ENCODE data around the gene CHAD. TPM values are rescaled to one million over a fixed set of nuclear protein-coding genes. Genes with fewer than 3 reads are reported as not detected.
"Not testable (repeated sequence)": the region's sequence is repeated elsewhere in the genome, so short reads cannot be mapped to it uniquely, and the experiment has no call there.

The CHAD gene
- polyA plus RNA-seq, 1 donor = 4.0 TPM

- no peak for DNase-seq (ENCODE audit: low read depth)
Measured at GRCh38 chr17:50426814-50427787, 41.6 kb downstream of the CHAD start.

GRCh38 chr17:50426472-50426782 is 42.3 kb downstream of the CHAD start:
- DNase-seq (ENCODE audit: low read depth) = no peak

GRCh38 chr17:50425682-50426471 is 42.8 kb downstream of the CHAD start, which contains the start of gene ACSF2:
TSS of gene ACSF2 (plus strand) at chr17:50426218. CDS start at chr17:50426262, 44 bp downstream.
- no peak for DNase-seq (ENCODE audit: low read depth)

GRCh38 chr17:50424996-50425681 is 43.5 kb downstream of the CHAD start:
- no peak for DNase-seq (ENCODE audit: low read depth)

- DNase-seq (ENCODE audit: low read depth) = no peak
Measured at GRCh38 chr17:50424246-50424995, 44.3 kb downstream of the CHAD start.

- DNase-seq (ENCODE audit: low read depth) = no peak
Measured at GRCh38 chr17:50423553-50424159, 45.0 kb downstream of the CHAD start.

- no peak for DNase-seq (ENCODE audit: low read depth)
Measured at GRCh38 chr17:50422738-50423137, 45.9 kb downstream of the CHAD start.

- no peak for DNase-seq (ENCODE audit: low read depth)
Measured at GRCh38 chr17:50421308-50422051, 47.2 kb downstream of the CHAD start.

GRCh38 chr17:50420419-50421112 is 48.1 kb downstream of the CHAD start:
- DNase-seq (ENCODE audit: low read depth) = no peak

GRCh38 chr17:50419577-50419976 is 49.1 kb downstream of the CHAD start:
- not testable (repeated sequence) for DNase-seq (ENCODE audit: low read depth)

- DNase-seq (ENCODE audit: low read depth) = no peak
Measured at GRCh38 chr17:50414808-50415207, 53.9 kb downstream of the CHAD start.

Other genes starting within 250 kb of the CHAD start
- 0.76 TPM for gene TMEM92, start 194.4 kb downstream of the CHAD start, polyA plus RNA-seq (ENCODE audit: insufficient read length)
- 26.2 TPM for gene XYLT2, start 122.8 kb downstream of the CHAD start, polyA plus RNA-seq (ENCODE audit: insufficient read length)
- 52.8 TPM for gene MRPL27, start 95.7 kb downstream of the CHAD start, polyA plus RNA-seq (ENCODE audit: insufficient read length)
- 4.8 TPM for gene EME1, start 95.7 kb downstream of the CHAD start, polyA plus RNA-seq (ENCODE audit: insufficient read length)
- 44.4 TPM for gene LRRC59, start 71.4 kb downstream of the CHAD start, polyA plus RNA-seq (ENCODE audit: insufficient read length)
- 62.3 TPM for gene ACSF2, start 42.7 kb downstream of the CHAD start, polyA plus RNA-seq (ENCODE audit: insufficient read length)
- gene RSAD1, start 10.0 kb upstream of the CHAD start, polyA plus RNA-seq (ENCODE audit: insufficient read length) = 37.3 TPM
- gene MYCBPAP, start 39.6 kb upstream of the CHAD start, polyA plus RNA-seq (ENCODE audit: insufficient read length) = 0.52 TPM
- gene EPN3, start 63.9 kb upstream of the CHAD start, polyA plus RNA-seq (ENCODE audit: insufficient read length) = 0.97 TPM
- gene SPATA20, start 78.3 kb upstream of the CHAD start, polyA plus RNA-seq (ENCODE audit: insufficient read length) = 24.3 TPM
- 6.6 TPM for gene CACNA1G, start 91.8 kb upstream of the CHAD start, polyA plus RNA-seq (ENCODE audit: insufficient read length)
- 0.39 TPM for gene ABCC3, start 166.0 kb upstream of the CHAD start, polyA plus RNA-seq (ENCODE audit: insufficient read length)
- 44.4 TPM for gene ANKRD40, start 239.0 kb upstream of the CHAD start, polyA plus RNA-seq (ENCODE audit: insufficient read length)

All from forelimb muscle (tissue), 1 donor.